Gastroesophageal sphincter (tissue), 4 donors: ENCODE results near the gene CDX2. TPM values are rescaled to one million over a fixed set of nuclear protein-coding genes. Genes with fewer than 3 reads are reported as not detected.

Experiments used
- ATAC-seq: fragments of 150-250 bp; one replicate; pipeline ENCODE4 v1.9.1; 2016; ENCODE audit warnings: mild to moderate bottlenecking, moderate library complexity
- H3K27ac ChIP-seq, 4 donors: fragments of 200-600 bp; sonication (generic) in 3 of 4; 1 replicate in 3 of 4; 2 replicates in 1 of 4; pipeline ENCODE4 v1.5.1; 2016 to 2019
- H3K27me3 ChIP-seq: fragments of 200-600 bp; sonication (generic); one replicate; pipeline ENCODE4 v1.5.1; 2019
- H3K36me3 ChIP-seq, 2 donors: fragments of 200-600 bp; sonication (generic); one replicate each; pipeline ENCODE4 v1.5.1; 2019; ENCODE audit warnings: control low read depth in 1 of 2
- H3K4me1 ChIP-seq, 3 donors: fragments of 200-600 bp; sonication (generic); 1 replicate in 2 of 3; 2 replicates in 1 of 3; pipeline ENCODE4 v1.5.1; 2016 to 2019; ENCODE audit warnings: control low read depth in 2 of 3
- H3K4me3 ChIP-seq, 2 donors: fragments of 200-600 bp; sonication (generic); one replicate each; pipeline ENCODE4 v1.5.1; 2019; ENCODE audit warnings: mild to moderate bottlenecking in 1 of 2, moderate library complexity in 1 of 2
- H3K9me3 ChIP-seq, 3 donors: fragments of 200-600 bp; sonication (generic); one replicate each; pipeline ENCODE4 v1.5.1; 2017 to 2019; ENCODE audit warnings: control low read depth in 2 of 3
- CTCF ChIP-seq, 4 experiments: fragments of 200-600 bp in 2 of 4; fragments of 450-650 bp in 2 of 4; sonication (generic) in 1 of 4; IDR thresholded peaks; one replicate each; pipeline ENCODE4 v1.5.1; 2017 to 2019; ENCODE audit warnings: antibody characterized with exemption in 4 of 4, mild to moderate bottlenecking in 2 of 4, moderate library complexity in 2 of 4
- EP300 ChIP-seq: sonication (generic); formaldehyde crosslinking; IDR thresholded peaks from one replicate; pipeline ENCODE4 v1.6.1; 2017; ENCODE audit warnings: antibody characterized with exemption, mild to moderate bottlenecking
- POLR2A ChIP-seq, 2 donors: fragments of 450-650 bp; IDR thresholded peaks; one replicate each; pipeline ENCODE4 v1.6.1; 2017; ENCODE audit warnings: antibody characterized with exemption in 2 of 2, mild to moderate bottlenecking in 2 of 2, moderate library complexity in 1 of 2
- POLR2AphosphoS5 ChIP-seq: sonication (generic); formaldehyde crosslinking; IDR thresholded peaks from one replicate; pipeline ENCODE4 v1.6.1; 2017; ENCODE audit warnings: antibody characterized with exemption
- WGBS, 2 donors: methylation state at CpG; one replicate each; pipeline ENCODE4 v1.1.5; 2018; ENCODE audit warnings: low coverage in 1 of 2; 5-methylcytosine and 5-hydroxymethylcytosine counted together
- total RNA-seq, 4 donors: library from RNA; depleted of rRNA; stranded (reverse); fragments of >200 nt; gene quantifications; one replicate each; pipeline ENCODE4 v1.1.0, GENCODE V29; 2016

CDX2 gene
- total RNA-seq, 4 donors from 2014 or later, result not detected

GRCh38 chr13:27977476-27978300, 8.6 kb upstream of the CDX2 start:
- Histone ChIP-seq H3K4me3 (peak overlapping the region in 1 of 2 donors; percentile 8), H3K9me3 (no peaks in the 10 kb centered on the region), H3K27me3 (peaks cover 100% of the 10 kb centered on the region), H3K36me3 (no peaks in the 10 kb centered on the region), H3K4me1 (peaks cover 0 to 42% (median 0%) of the 10 kb centered on the region in 3 donors), H3K27ac (no peak overlapping the region)
- no peak for ATAC-seq
- TF ChIP-seq EP300, result no peak
- no peak for TF ChIP-seq POLR2A (IDR thresholded peaks at IDR 0.05)
- no peak for TF ChIP-seq POLR2AphosphoS5
- no peak for TF ChIP-seq CTCF (IDR thresholded peaks at IDR 0.05)
- 2% methylated on average over 13 to 27 of the region's 80 CpGs for WGBS, 2 donors

- WGBS, 2 donors, result 0 to 8% methylated on average over 4 to 9 of the region's 12 CpGs
- Histone ChIP-seq H3K27ac (no peak overlapping the region), H3K36me3 (no peaks in the 10 kb centered on the region), H3K9me3 (no peaks in the 10 kb centered on the region), H3K27me3 (peaks cover 100% of the 10 kb centered on the region), H3K4me1 (peaks cover 0 to 42% (median 0%) of the 10 kb centered on the region in 3 donors), H3K4me3 (no peak overlapping the region)
- TF ChIP-seq POLR2A (IDR thresholded peaks at IDR 0.05) (no peak), CTCF (IDR thresholded peaks at IDR 0.05) (no peak), EP300 (no peak), POLR2AphosphoS5 (no peak)
- ATAC-seq, result no peak
Measured at GRCh38 chr13:27976362-27977091, 7.4 kb upstream of the CDX2 start.

GRCh38 chr13:27975564-27976361, 6.6 kb upstream of the CDX2 start:
- no peak for ATAC-seq
- no peak for TF ChIP-seq CTCF (IDR thresholded peaks at IDR 0.05)
- no peak for TF ChIP-seq EP300
- no peak for TF ChIP-seq POLR2AphosphoS5
- no peak for TF ChIP-seq POLR2A (IDR thresholded peaks at IDR 0.05)
- Histone ChIP-seq H3K9me3 (no peaks in the 10 kb centered on the region), H3K36me3 (no peaks in the 10 kb centered on the region), H3K4me3 (no peak overlapping the region), H3K27me3 (peaks cover 100% of the 10 kb centered on the region), H3K27ac (no peak overlapping the region), H3K4me1 (peaks cover 0 to 42% (median 0%) of the 10 kb centered on the region in 3 donors)
- WGBS, 2 donors, result 4% methylated on average over 4 of the region's 51 CpGs; no CpG with 5 or more reads in 1 of the 2 donors

- 11 to 15% methylated on average over 3 to 6 of the region's 7 CpGs for WGBS, 2 donors
- Histone ChIP-seq H3K4me3 (no peak overlapping the region), H3K9me3 (no peaks in the 10 kb centered on the region), H3K4me1 (peaks cover 0 to 34% (median 0%) of the 10 kb centered on the region in 3 donors), H3K27me3 (peaks cover 100% of the 10 kb centered on the region), H3K27ac (no peak overlapping the region), H3K36me3 (no peaks in the 10 kb centered on the region)
- TF ChIP-seq POLR2A (IDR thresholded peaks at IDR 0.05) (no peak), CTCF (IDR thresholded peaks at IDR 0.05) (no peak), EP300 (no peak), POLR2AphosphoS5 (no peak)
- ATAC-seq, result no peak
Measured at GRCh38 chr13:27973961-27974662, 5.0 kb upstream of the CDX2 start.
